GM21447 (cell line): Measurements from ENCODE around the gene VPS37C.
"Not testable (repeated sequence)": the region's sequence is repeated elsewhere in the genome, so short reads cannot be mapped to it uniquely, and the experiment has no call there.

Experiments
- ATAC-seq: cut with Tn5 transposase; IDR thresholded peaks from one replicate; pipeline ENCODE4 v1.9.1; 2021; ENCODE audit not compliant: unreplicated experiment

Gene VPS37C

GRCh38 chr11:61102667-61103571 lies 58.3 kb downstream of the VPS37C start:
- no peak for ATAC-seq

GRCh38 chr11:61098778-61099177 lies 62.4 kb downstream of the VPS37C start:
- no peak for ATAC-seq

GRCh38 chr11:61098261-61098660 lies 63.0 kb downstream of the VPS37C start:
- not testable (repeated sequence) for ATAC-seq

- no peak for ATAC-seq
These were observed 66.2 kb downstream of the VPS37C start for GRCh38 chr11:61095021-61095420.

- not testable (repeated sequence) for ATAC-seq
These were observed 67.1 kb downstream of the VPS37C start for GRCh38 chr11:61094167-61094566.

- ATAC-seq: no peak
These were observed 68.1 kb downstream of the VPS37C start for GRCh38 chr11:61092908-61093763.

GRCh38 chr11:61092280-61092766 lies 68.9 kb downstream of the VPS37C start:
- ATAC-seq: peak; percentile 69

GRCh38 chr11:61091373-61092279 lies 69.6 kb downstream of the VPS37C start:
- ATAC-seq: no peak

GRCh38 chr11:61090982-61091372 lies 70.2 kb downstream of the VPS37C start:
- ATAC-seq: no peak

GRCh38 chr11:61090521-61090920 lies 70.7 kb downstream of the VPS37C start:
- no peak for ATAC-seq

GRCh38 chr11:61089806-61090491 lies 71.3 kb downstream of the VPS37C start:
- no peak for ATAC-seq

GRCh38 chr11:61087426-61088119 lies 73.7 kb downstream of the VPS37C start:
- ATAC-seq: no peak

- no peak for ATAC-seq
These were observed 77.6 kb downstream of the VPS37C start for GRCh38 chr11:61083601-61084147.

GRCh38 chr11:61082931-61083531 lies 78.2 kb downstream of the VPS37C start:
- ATAC-seq: no peak

- ATAC-seq: no peak
These were observed 79.0 kb downstream of the VPS37C start for GRCh38 chr11:61082062-61082870.

GRCh38 chr11:61080986-61081590 lies 80.1 kb downstream of the VPS37C start:
- no peak for ATAC-seq

GRCh38 chr11:61080526-61080925 lies 80.7 kb downstream of the VPS37C start:
- ATAC-seq: no peak
